ENCODE results near the gene ERG. TPM values are rescaled to one million over a fixed set of nuclear protein-coding genes. Genes with fewer than 3 reads are reported as not detected.
A peak's percentile ranks its signal among the peaks of the same experiment; 100 is the strongest.

Gene ERG
- total and polyA plus RNA-seq, 8 donors: 21.7 to 48.1 (median 36.8) TPM

DNA sequence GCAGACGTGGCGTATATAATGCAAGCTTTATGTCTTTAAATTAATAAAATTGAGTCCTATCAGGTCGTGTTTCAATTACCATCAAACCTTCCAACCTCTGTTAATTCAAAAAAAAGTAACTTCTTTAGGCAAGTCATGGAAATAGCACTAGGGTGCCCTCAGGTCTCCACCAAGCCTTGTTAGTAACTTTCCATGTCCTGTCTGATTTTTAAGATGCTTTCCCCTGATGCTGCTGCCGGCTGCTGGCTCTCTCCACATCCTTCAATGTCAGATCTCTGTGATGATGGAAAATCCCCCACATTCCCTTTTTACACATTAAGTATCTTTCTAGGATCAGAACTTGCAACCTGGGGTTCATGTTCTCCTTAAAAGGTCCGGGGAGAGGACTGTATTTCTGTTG, 3.0 kb downstream of the ERG start:
- intact Hi-C loops (cut with DNase I): no loop called here
- H3K4me3 ChIP-seq: peak overlapping the region in 1 of 2 donors; percentile 35
- DNase-seq (no peak), ATAC-seq (no peak)
- no peaks in the 10 kb centered on the region for H3K36me3 ChIP-seq
- peaks cover 0 to 73% of the 10 kb centered on the region in 2 donors for H3K4me1 ChIP-seq
- H3K27ac ChIP-seq: peak overlapping the region; percentile 51 to 84
- TF ChIP-seq, protein P1, sequence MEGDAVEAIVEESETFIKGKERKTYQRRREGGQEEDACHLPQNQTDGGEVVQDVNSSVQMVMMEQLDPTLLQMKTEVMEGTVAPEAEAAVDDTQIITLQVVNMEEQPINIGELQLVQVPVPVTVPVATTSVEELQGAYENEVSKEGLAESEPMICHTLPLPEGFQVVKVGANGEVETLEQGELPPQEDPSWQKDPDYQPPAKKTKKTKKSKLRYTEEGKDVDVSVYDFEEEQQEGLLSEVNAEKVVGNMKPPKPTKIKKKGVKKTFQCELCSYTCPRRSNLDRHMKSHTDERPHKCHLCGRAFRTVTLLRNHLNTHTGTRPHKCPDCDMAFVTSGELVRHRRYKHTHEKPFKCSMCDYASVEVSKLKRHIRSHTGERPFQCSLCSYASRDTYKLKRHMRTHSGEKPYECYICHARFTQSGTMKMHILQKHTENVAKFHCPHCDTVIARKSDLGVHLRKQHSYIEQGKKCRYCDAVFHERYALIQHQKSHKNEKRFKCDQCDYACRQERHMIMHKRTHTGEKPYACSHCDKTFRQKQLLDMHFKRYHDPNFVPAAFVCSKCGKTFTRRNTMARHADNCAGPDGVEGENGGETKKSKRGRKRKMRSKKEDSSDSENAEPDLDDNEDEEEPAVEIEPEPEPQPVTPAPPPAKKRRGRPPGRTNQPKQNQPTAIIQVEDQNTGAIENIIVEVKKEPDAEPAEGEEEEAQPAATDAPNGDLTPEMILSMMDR (IDR thresholded peaks at IDR 0.05): no peak
- no peaks in the 10 kb centered on the region for H3K27me3 ChIP-seq
- no peaks in the 10 kb centered on the region for H3K9me3 ChIP-seq

DNA sequence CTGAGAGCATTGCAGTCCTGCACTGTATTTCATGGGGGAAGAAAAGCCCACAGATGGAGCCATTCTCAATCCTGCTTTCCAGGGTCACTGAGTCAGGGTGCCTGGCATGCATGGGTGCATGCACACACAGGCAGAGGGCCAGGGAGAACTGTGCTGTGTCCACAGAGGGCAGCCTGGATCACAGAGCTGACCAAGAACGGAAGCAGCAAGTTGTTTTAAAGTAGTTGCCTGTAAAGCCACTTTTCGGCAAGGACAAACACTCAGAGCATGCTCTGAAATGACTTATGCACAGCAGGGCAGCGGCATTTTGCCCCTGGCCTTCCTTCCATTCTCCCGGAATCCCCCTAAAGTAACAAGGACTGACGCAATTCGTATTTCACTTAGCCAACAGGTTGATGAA, 3.6 kb downstream of the ERG start:
- Histone ChIP-seq H3K4me3 (peak overlapping the region in 1 of 2 donors; percentile 35), H3K9me3 (no peaks in the 10 kb centered on the region), H3K27ac (peak overlapping the region; percentile 51 to 84), H3K36me3 (no peaks in the 10 kb centered on the region), H3K4me1 (peaks cover 0 to 72% of the 10 kb centered on the region in 2 donors), H3K27me3 (no peaks in the 10 kb centered on the region)
- TF ChIP-seq, protein P1 (IDR thresholded peaks at IDR 0.05): no peak
- intact Hi-C loops (cut with DNase I): no loop called here
- peak in 1 of 4 donors; percentile 57 for DNase-seq
- ATAC-seq: peak; percentile 78

DNA sequence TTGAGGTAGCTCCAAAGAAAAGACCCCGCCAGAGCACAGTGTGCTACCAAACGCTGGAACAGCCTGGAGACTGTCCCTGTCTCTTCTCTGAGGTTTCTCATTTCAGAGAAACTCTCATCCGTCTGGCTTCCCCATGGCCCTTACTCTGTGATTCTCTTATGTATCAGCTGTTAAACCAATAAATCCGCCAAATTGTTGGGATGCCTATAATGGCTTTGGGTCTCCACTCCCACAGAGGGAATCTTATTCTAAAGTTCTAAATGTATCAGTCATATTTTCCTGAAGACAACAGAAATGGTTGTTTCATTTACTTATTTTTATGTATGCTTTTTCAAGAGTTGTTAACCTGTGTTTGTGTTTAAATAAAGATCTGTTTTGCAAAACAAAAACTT, 4.0 kb downstream of the ERG start:
- H3K27ac ChIP-seq: peak overlapping the region; percentile 51 to 84
- ATAC-seq: no peak
- intact Hi-C loops (cut with DNase I): no loop called here

DNA sequence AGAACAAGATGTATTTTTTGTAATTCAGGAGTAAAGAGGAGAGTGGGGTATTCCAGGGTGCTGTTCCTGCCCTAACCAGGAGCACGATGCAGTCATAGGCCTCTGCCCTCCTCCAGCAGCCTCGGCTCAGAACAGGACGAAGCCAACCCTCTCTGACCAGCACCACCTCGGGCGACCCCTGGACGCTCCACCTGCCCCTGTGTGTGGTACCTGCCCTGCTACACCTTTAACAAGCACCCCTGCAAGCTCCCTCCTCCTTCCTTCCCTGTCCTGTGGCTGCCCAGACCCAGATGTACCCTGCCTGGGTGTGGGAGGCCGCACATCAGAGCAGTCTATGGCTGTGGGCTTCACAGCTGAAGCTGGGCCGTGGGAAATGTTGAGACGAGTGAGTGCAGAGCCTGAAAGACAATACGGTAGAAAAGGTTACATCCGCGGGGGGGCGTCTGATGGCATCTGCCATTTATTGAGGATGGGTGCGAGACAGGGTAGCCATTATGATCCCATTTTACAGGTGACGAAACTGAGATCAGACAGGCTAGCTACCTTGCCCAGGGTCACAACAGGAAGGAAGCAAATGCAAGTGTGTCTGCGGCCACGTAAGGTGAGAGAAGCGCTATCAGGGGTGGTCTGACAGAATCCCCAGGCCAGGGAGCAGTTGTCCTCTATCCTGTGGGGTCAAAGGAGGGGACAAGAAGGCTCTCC, 4.6 kb downstream of the ERG start:
- TF ChIP-seq, protein P1 (IDR thresholded peaks at IDR 0.05): no peak
- Histone ChIP-seq H3K36me3 (no peaks in the 10 kb centered on the region), H3K27me3 (no peaks in the 10 kb centered on the region), H3K4me1 (peaks cover 0 to 72% of the 10 kb centered on the region in 2 donors), H3K27ac (peak overlapping the region; percentile 51 to 84), H3K4me3 (peak overlapping the region in 1 of 2 donors; percentile 35), H3K9me3 (no peaks in the 10 kb centered on the region)
- intact Hi-C loops (cut with DNase I): no loop called here
- DNase-seq (peak in 1 of 4 donors; percentile 65), ATAC-seq (no peak)

More for the DNA sequence above, 4.0 kb downstream of the ERG start:
- no peaks in the 10 kb centered on the region for H3K9me3 ChIP-seq
- DNase-seq: no peak
- TF ChIP-seq, protein P1 (IDR thresholded peaks at IDR 0.05): no peak
- no peaks in the 10 kb centered on the region for H3K27me3 ChIP-seq
- H3K4me3 ChIP-seq: peak overlapping the region in 1 of 2 donors; percentile 35
- H3K4me1 ChIP-seq: peaks cover 0 to 72% of the 10 kb centered on the region in 2 donors
- no peaks in the 10 kb centered on the region for H3K36me3 ChIP-seq

DNA sequence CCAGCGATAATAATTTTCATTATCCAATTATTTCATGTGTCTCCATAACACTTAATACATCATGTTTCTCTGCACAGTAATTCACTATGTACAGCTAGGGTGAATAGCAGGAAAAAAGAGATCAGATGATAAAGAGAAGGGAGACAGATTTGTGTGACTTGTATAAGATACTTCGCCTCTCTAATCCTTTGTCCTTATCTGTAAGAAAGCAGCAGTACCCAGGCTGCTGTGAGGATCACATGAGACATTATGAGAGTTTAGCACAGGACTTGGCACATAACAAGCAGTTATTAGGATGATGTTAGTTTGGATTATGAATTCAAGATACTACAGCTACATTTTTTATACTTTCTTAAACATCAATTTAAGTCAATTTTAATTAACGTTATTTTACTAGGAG, 6.3 kb downstream of the ERG start:
- Histone ChIP-seq H3K27me3 (no peaks in the 10 kb centered on the region), H3K36me3 (no peaks in the 10 kb centered on the region), H3K27ac (peak overlapping the region; percentile 56 to 84), H3K4me1 (peaks cover 0 to 86% of the 10 kb centered on the region in 2 donors), H3K4me3 (no peak overlapping the region), H3K9me3 (no peaks in the 10 kb centered on the region)
- no peak for DNase-seq
- intact Hi-C loops (cut with DNase I): no loop called here
- TF ChIP-seq, protein P1 (IDR thresholded peaks at IDR 0.05): no peak
- ATAC-seq: no peak
